Choroid plexus epithelial cell (primary cell): ENCODE results near the gene UGCG.

Source experiments
- DNase-seq: peaks from one replicate; pipeline ENCODE4 v3.0.0-alpha.2; 2010; ENCODE audit warnings: low read depth
- H3K4me3 ChIP-seq: 2 replicates; pipeline ENCODE4 v1.5.1; 2011; ENCODE audit warnings: low read depth, mild to moderate bottlenecking, control low read depth, low read length, moderate library complexity
- TF ChIP-seq, protein P1 (sequence below): conservative IDR thresholded peaks from 2 replicates; pipeline ENCODE4 v1.5.1; 2011; ENCODE audit warnings: low read depth, mild to moderate bottlenecking, control low read depth, inconsistent platforms, low read length, moderate library complexity

The UGCG gene

GRCh38 chr9:111967621-111968020 is 71.0 kb downstream of the UGCG start:
- no peak for DNase-seq
- TF ChIP-seq, protein P1, sequence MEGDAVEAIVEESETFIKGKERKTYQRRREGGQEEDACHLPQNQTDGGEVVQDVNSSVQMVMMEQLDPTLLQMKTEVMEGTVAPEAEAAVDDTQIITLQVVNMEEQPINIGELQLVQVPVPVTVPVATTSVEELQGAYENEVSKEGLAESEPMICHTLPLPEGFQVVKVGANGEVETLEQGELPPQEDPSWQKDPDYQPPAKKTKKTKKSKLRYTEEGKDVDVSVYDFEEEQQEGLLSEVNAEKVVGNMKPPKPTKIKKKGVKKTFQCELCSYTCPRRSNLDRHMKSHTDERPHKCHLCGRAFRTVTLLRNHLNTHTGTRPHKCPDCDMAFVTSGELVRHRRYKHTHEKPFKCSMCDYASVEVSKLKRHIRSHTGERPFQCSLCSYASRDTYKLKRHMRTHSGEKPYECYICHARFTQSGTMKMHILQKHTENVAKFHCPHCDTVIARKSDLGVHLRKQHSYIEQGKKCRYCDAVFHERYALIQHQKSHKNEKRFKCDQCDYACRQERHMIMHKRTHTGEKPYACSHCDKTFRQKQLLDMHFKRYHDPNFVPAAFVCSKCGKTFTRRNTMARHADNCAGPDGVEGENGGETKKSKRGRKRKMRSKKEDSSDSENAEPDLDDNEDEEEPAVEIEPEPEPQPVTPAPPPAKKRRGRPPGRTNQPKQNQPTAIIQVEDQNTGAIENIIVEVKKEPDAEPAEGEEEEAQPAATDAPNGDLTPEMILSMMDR = no peak
- no peak overlapping the region for H3K4me3 ChIP-seq

- H3K4me3 ChIP-seq = no peak overlapping the region
- peak; percentile 38 for DNase-seq
- TF ChIP-seq, protein P1 = no peak
Observed at GRCh38 chr9:111969061-111969460, 72.4 kb downstream of the UGCG start.

GRCh38 chr9:111969622-111970021 is 73.0 kb downstream of the UGCG start:
- TF ChIP-seq, protein P1 = no peak
- no peak overlapping the region for H3K4me3 ChIP-seq
- no peak for DNase-seq

DNA sequence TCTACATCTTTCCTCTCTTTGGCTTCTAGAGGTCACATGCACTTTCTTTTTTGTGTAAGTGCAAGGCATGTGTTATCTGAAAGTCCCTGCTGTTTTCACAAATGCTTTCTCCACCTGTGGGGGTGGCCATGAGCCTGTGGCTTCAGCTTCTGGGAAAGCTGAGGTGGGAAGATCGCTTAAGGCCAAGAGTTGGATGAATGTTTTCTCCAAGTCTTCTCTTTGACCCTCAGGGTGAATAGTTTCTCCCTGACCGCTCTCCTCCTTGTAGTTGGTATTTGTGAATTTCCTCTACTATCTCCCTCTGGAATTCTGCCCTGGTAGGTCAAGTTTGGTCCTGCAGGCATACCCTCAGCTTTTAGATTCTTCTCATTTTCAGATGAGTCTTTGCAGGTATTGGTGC is 74.2 kb downstream of the UGCG start:
- DNase-seq = no peak
- TF ChIP-seq, protein P1 = no peak
- H3K4me3 ChIP-seq = no peak overlapping the region

GRCh38 chr9:111974092-111974681 is 77.6 kb downstream of the UGCG start:
- TF ChIP-seq, protein P1 = no peak
- peak; percentile 68 for DNase-seq
- H3K4me3 ChIP-seq = no peak overlapping the region

DNA sequence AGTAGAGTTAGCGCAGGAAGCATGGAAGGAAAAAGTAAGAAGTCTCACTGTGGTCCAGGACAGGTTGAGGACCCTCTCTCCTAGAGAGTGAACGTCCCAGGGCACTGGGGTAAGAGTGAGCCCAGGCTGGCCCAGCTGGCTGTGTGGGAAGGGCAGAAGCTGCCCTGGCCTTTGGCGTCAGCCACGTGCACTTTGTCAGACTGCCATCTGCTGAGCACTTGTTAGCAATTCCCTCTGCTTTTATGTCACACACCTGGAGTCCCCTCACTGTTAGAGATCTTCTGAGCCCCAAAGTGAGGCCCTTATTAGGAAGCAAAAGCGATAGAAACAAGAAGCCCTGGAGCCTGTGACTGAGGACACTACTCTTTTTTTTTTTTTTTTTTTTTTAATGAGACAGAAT is 79.1 kb downstream of the UGCG start:
- no peak overlapping the region for H3K4me3 ChIP-seq
- TF ChIP-seq, protein P1 = no peak
- DNase-seq = no peak

DNA sequence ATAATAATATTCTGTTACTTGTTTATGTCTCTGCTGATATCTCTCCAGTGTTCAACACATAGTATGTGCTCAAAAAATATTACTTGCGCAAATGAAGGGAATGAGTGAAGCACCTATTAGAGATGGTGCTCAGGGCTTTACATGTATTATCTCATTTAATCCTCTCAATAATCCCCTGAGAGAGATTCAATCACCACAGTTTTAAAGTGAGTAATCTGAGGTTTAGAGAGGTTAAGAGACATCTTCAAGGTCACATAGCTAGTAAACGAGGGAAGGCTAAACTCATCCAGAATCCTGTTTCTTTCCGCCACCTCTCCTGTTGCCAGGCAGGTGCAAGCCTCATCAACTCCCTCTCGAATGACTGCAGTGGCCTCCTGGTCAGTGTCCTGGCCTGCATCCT is 82.0 kb downstream of the UGCG start:
- H3K4me3 ChIP-seq = no peak overlapping the region
- no peak for DNase-seq
- TF ChIP-seq, protein P1 = no peak
